Panc1 (cell line): ENCODE data around the gene AS3MT. TPM values are rescaled to one million over a fixed set of nuclear protein-coding genes. Genes with fewer than 3 reads are reported as not detected.

Experiments
- ATAC-seq: fragments of 200-7000 bp; cut with Tn5 transposase; 2 replicates; pipeline ENCODE4 v1.9.1; 2020; ENCODE audit warnings: mild to moderate bottlenecking, moderate library complexity
- BruUV-seq: library from RNA; stranded (reverse); fragments of 400-500 nt; replicated peaks from 2 replicates; lab custom pipeline; 2021; lab: Mats Ljungman, UMichigan
- CTCF ChIA-PET: fragments of 300-600 bp; sonication (Branson Sonifier 250); formaldehyde crosslinking; loops from one replicate; lab custom pipeline; 2022; ENCODE audit warnings: antibody characterized with exemption; lab: Charles Lee
- POLR2A ChIA-PET: fragments of 300-600 bp; sonication (Branson Sonifier 250); formaldehyde crosslinking; loops from one replicate; lab custom pipeline; 2022; ENCODE audit warnings: antibody characterized with exemption; lab: Charles Lee
- DNase-seq: peaks from one replicate; pipeline ENCODE4 v3.0.0-alpha.2; 2010; ENCODE audit warnings: low read depth, low spot score
- H3K27ac ChIP-seq: 2 replicates; pipeline ENCODE4 v1.5.1; 2011; ENCODE audit warnings: mild to moderate bottlenecking, low read length, inconsistent platforms
- H3K27me3 ChIP-seq: fragments of 200-500 bp; sonication (Bioruptor generic); 2 replicates; pipeline ENCODE4 v1.6.0; 2014; ENCODE audit warnings: low read length, inconsistent platforms; ENCODE audit not compliant: control insufficient read depth, insufficient read depth
- H3K36me3 ChIP-seq: fragments of 200-500 bp; sonication (Bioruptor generic); 2 replicates; pipeline ENCODE4 v1.5.1; 2014; ENCODE audit warnings: inconsistent platforms, mild to moderate bottlenecking, low read length, moderate library complexity; ENCODE audit not compliant: control insufficient read depth, insufficient read depth
- H3K4me1 ChIP-seq: 2 replicates; pipeline ENCODE4 v1.5.1; 2011; ENCODE audit warnings: inconsistent platforms, mild to moderate bottlenecking, low read length, moderate library complexity; ENCODE audit not compliant: control insufficient read depth, insufficient read depth
- H3K4me3 ChIP-seq, 2 experiments: 2 replicates each; pipeline ENCODE4 v1.5.1; 2011 to 2012; ENCODE audit warnings: low read depth in 2 of 2, low read length in 2 of 2, mild to moderate bottlenecking in 2 of 2, inconsistent platforms in 1 of 2, moderate library complexity in 1 of 2
- H3K9me3 ChIP-seq: fragments of 200-500 bp; sonication (Bioruptor generic); 2 replicates; pipeline ENCODE4 v1.5.1; 2014; ENCODE audit warnings: low read depth, mild to moderate bottlenecking, inconsistent platforms, low read length, moderate library complexity; ENCODE audit not compliant: control insufficient read depth, insufficient read depth
- POLR2AphosphoS5 ChIP-seq: IDR thresholded peaks from 2 replicates; pipeline ENCODE4 v1.6.1; 2012; ENCODE audit warnings: mild to moderate bottlenecking, low read depth, low read length, moderate library complexity
- SIN3A ChIP-seq: IDR thresholded peaks from 2 replicates; pipeline ENCODE4 v1.6.1; 2012; ENCODE audit warnings: low read depth, mild to moderate bottlenecking, low read length, moderate library complexity, borderline replicate concordance; ENCODE audit not compliant: insufficient read depth
- TCF7L2 ChIP-seq: IDR thresholded peaks from 2 replicates; pipeline ENCODE4 v1.6.1; 2011; ENCODE audit warnings: mild to moderate bottlenecking, low read depth, low read length, inconsistent platforms
- in situ Hi-C: cut with HindIII; loops from 2 replicates; pipeline ENCODE4 v1.10.0; 2016; ENCODE audit warnings: low sequenced_read_pairs, low pct_unique_long_range_greater_than_20kb
- intact Hi-C: fragments of 100-400 bp; cut with micrococcal nuclease; formaldehyde crosslinking; loops from one replicate; pipeline ENCODE4 v1.10.0; 2022; ENCODE audit not compliant: unreplicated experiment
- total RNA-seq: library from RNA; stranded (reverse); gene quantifications from one replicate; pipeline ENCODE4 v1.2.1, GENCODE V29; 2021; ENCODE audit not compliant: unreplicated experiment
- TF ChIP-seq, protein P1 (sequence below): fragments of 450-650 bp; IDR thresholded peaks from 2 replicates; pipeline ENCODE4 v1.5.1; 2017; ENCODE audit warnings: mild to moderate bottlenecking
- TF ChIP-seq, protein P2 (sequence below), 2 experiments: IDR thresholded peaks; 2 replicates each; pipeline ENCODE4 v1.6.1; 2011 to 2012; ENCODE audit warnings: low read depth in 2 of 2, control low read depth in 1 of 2, low read length in 1 of 2, mild to moderate bottlenecking in 1 of 2, moderate library complexity in 1 of 2; ENCODE audit not compliant: insufficient read depth in 1 of 2

The AS3MT gene
- total RNA-seq, 1 experiment from 2014 or later, result 4.0 TPM

DNA sequence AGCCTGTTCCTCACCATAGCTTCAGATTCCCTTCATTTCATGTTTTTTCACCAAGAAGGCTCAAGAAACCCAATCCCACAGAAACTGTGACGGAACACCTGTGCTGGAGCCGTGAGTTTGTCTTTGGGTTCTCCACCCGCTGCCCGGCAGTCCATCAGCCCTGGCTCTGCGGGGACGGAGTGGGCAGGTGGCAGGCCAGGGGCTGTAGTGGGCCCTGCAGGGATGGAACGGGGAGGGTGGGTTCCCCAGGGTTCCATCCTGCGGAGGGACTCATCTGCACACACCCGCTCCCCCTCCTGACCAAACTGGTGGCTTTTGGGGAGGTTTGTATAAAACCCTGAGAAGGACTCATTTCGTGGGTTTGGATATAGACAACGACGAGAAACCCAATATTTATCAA, 47.0 kb upstream of the AS3MT start:
- CTCF ChIA-PET, result no interaction called here
- in situ Hi-C loops, result no loop called here
- no peaks in the 10 kb centered on the region for H3K4me1 ChIP-seq
- no peak overlapping the region for H3K4me3 ChIP-seq
- TF ChIP-seq POLR2AphosphoS5 (no peak), SIN3A (no peak), TCF7L2 (no peak)
- TF ChIP-seq, protein P1, sequence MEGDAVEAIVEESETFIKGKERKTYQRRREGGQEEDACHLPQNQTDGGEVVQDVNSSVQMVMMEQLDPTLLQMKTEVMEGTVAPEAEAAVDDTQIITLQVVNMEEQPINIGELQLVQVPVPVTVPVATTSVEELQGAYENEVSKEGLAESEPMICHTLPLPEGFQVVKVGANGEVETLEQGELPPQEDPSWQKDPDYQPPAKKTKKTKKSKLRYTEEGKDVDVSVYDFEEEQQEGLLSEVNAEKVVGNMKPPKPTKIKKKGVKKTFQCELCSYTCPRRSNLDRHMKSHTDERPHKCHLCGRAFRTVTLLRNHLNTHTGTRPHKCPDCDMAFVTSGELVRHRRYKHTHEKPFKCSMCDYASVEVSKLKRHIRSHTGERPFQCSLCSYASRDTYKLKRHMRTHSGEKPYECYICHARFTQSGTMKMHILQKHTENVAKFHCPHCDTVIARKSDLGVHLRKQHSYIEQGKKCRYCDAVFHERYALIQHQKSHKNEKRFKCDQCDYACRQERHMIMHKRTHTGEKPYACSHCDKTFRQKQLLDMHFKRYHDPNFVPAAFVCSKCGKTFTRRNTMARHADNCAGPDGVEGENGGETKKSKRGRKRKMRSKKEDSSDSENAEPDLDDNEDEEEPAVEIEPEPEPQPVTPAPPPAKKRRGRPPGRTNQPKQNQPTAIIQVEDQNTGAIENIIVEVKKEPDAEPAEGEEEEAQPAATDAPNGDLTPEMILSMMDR, result no peak
- TF ChIP-seq, protein P2, sequence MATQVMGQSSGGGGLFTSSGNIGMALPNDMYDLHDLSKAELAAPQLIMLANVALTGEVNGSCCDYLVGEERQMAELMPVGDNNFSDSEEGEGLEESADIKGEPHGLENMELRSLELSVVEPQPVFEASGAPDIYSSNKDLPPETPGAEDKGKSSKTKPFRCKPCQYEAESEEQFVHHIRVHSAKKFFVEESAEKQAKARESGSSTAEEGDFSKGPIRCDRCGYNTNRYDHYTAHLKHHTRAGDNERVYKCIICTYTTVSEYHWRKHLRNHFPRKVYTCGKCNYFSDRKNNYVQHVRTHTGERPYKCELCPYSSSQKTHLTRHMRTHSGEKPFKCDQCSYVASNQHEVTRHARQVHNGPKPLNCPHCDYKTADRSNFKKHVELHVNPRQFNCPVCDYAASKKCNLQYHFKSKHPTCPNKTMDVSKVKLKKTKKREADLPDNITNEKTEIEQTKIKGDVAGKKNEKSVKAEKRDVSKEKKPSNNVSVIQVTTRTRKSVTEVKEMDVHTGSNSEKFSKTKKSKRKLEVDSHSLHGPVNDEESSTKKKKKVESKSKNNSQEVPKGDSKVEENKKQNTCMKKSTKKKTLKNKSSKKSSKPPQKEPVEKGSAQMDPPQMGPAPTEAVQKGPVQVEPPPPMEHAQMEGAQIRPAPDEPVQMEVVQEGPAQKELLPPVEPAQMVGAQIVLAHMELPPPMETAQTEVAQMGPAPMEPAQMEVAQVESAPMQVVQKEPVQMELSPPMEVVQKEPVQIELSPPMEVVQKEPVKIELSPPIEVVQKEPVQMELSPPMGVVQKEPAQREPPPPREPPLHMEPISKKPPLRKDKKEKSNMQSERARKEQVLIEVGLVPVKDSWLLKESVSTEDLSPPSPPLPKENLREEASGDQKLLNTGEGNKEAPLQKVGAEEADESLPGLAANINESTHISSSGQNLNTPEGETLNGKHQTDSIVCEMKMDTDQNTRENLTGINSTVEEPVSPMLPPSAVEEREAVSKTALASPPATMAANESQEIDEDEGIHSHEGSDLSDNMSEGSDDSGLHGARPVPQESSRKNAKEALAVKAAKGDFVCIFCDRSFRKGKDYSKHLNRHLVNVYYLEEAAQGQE (IDR thresholded peaks at IDR 0.05; ENCODE audit: insufficient read depth in 1 of 2, low read depth in 2 of 2, low read length in 1 of 2), result no peak
- no peaks in the 10 kb centered on the region for H3K27me3 ChIP-seq
- H3K27ac ChIP-seq, result no peak overlapping the region
- DNase-seq (no peak), ATAC-seq (no peak)
- no TSS peak for BruUV-seq
- no peaks in the 10 kb centered on the region for H3K9me3 ChIP-seq
- POLR2A ChIA-PET, result no interaction called here
- H3K36me3 ChIP-seq, result no peaks in the 10 kb centered on the region
- intact Hi-C loops, result no loop called here

DNA sequence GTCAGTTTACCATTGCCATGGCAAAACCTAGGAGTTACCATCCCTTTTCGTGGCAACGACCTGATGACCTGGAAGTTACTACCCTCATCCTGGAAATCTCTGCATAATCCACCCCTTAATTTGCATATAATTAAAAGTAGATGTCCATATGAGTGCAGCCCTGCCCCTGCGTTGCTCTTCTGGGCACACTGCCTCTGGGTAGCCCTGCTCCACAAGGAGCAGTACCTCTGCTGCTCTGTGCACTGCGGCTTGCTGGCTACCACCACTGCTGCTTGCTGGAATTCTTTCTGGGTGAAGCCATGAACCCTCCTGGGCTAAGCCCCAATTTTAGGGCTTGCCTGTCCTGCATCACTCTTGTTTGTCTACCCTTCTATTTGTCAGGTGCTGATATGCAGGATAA, 44.6 kb upstream of the AS3MT start:
- intact Hi-C loops (no loop called here), in situ Hi-C loops (no loop called here)
- no peaks in the 10 kb centered on the region for H3K27me3 ChIP-seq
- no peaks in the 10 kb centered on the region for H3K4me1 ChIP-seq
- TF ChIP-seq, protein P2 (IDR thresholded peaks at IDR 0.05; ENCODE audit: insufficient read depth in 1 of 2, low read depth in 2 of 2, low read length in 1 of 2), result no peak
- TF ChIP-seq SIN3A, result no peak
- no peak for TF ChIP-seq POLR2AphosphoS5
- no peak for TF ChIP-seq TCF7L2
- TF ChIP-seq, protein P1, result no peak
- CTCF ChIA-PET, result no interaction called here
- H3K9me3 ChIP-seq, result no peaks in the 10 kb centered on the region
- no peaks in the 10 kb centered on the region for H3K36me3 ChIP-seq
- no TSS peak for BruUV-seq
- no peak overlapping the region for H3K4me3 ChIP-seq
- no peak overlapping the region for H3K27ac ChIP-seq
- DNase-seq, result no peak
- no peak for ATAC-seq
- POLR2A ChIA-PET, result no interaction called here
